T-helper 2 cell (primary cell): Measurements from ENCODE around the gene RUNX1.
"Not testable (repeated sequence)": the region's sequence is repeated elsewhere in the genome, so short reads cannot be mapped to it uniquely, and the experiment has no call there.

Source experiments
- DNase-seq, 5 experiments: peaks; one replicate each; pipeline versions ENCODE4 v3.0.0 to v3.0.0-alpha.2; 2012 to 2022

The RUNX1 gene

GRCh38 chr21:34968414-34969333 is 80.4 kb downstream of the RUNX1 start:
- DNase-seq, result peak in 2 of 5 experiments; percentile 13 to 70

- peak in 2 of 5 experiments; percentile 18 to 92 for DNase-seq
Measured at GRCh38 chr21:34967509-34968289, 81.4 kb downstream of the RUNX1 start.

- DNase-seq, result not testable (repeated sequence)
Measured at GRCh38 chr21:34966881-34967280, 82.2 kb downstream of the RUNX1 start.

GRCh38 chr21:34965200-34966174 is 83.6 kb downstream of the RUNX1 start:
- no peak for DNase-seq

GRCh38 chr21:34962586-34963222 is 86.4 kb downstream of the RUNX1 start:
- no peak for DNase-seq

GRCh38 chr21:34962136-34962535 is 87.0 kb downstream of the RUNX1 start:
- no peak for DNase-seq

GRCh38 chr21:34960687-34961086 is 88.4 kb downstream of the RUNX1 start:
- DNase-seq, result no peak

GRCh38 chr21:34959607-34960006 is 89.5 kb downstream of the RUNX1 start:
- DNase-seq, result no peak

GRCh38 chr21:34958040-34958439 is 91.1 kb downstream of the RUNX1 start:
- no peak for DNase-seq

- no peak for DNase-seq
Measured at GRCh38 chr21:34956416-34957316, 92.4 kb downstream of the RUNX1 start.

- peak in 1 of 5 experiments; percentile 71 for DNase-seq
Measured at GRCh38 chr21:34953950-34954349, 95.2 kb downstream of the RUNX1 start.

GRCh38 chr21:34952701-34953100 is 96.4 kb downstream of the RUNX1 start:
- DNase-seq, result peak in 1 of 5 experiments; percentile 55

- not testable (repeated sequence) for DNase-seq
Measured at GRCh38 chr21:34951868-34952267, 97.2 kb downstream of the RUNX1 start.

- no peak for DNase-seq
Measured at GRCh38 chr21:34950980-34951379, 98.1 kb downstream of the RUNX1 start.

- DNase-seq, result no peak
Measured at GRCh38 chr21:34949499-34949898, 99.6 kb downstream of the RUNX1 start.

- DNase-seq, result no peak
Measured at GRCh38 chr21:34949030-34949429, 100.1 kb downstream of the RUNX1 start.

GRCh38 chr21:34948157-34948556 is 100.9 kb downstream of the RUNX1 start:
- no peak for DNase-seq

GRCh38 chr21:34946916-34947534 is 102.1 kb downstream of the RUNX1 start:
- peak in 1 of 5 experiments; percentile 51 for DNase-seq

GRCh38 chr21:34946385-34946840 is 102.7 kb downstream of the RUNX1 start:
- peak in 1 of 5 experiments; percentile 49 for DNase-seq

GRCh38 chr21:34945288-34945687 is 103.8 kb downstream of the RUNX1 start:
- no peak for DNase-seq
